ENCODE measurements around the gene DCLK3. TPM values are rescaled to one million over a fixed set of nuclear protein-coding genes. Genes with fewer than 3 reads are reported as not detected.

Gene DCLK3
- total and polyA plus RNA-seq, 2 of the 4 experiments (the other 2 are of a cell fraction), result not detected

DNA sequence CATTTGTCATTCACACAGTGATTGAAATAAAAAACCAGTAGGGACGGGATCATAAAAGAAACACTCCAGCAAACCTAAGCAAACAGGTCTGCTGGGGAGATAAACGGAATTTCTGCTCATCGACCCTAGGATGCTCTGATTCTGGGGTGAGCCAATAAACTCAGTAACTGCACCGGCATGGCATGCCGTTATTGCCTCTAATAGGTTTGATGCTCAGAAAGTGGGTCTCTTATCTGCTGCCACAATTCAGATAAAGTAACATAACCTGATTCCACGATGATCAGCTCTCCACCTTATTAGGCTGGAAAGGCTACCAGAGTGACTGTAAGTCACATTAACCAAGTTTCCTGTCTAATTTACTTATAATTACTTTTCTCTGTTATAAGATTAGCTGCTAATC, 19.6 kb downstream of the DCLK3 start:
- H2AK5ac ChIP-seq (ENCODE audit: low read depth, low read length), result no peak overlapping the region
- no peak overlapping the region for H2BK20ac ChIP-seq (ENCODE audit: low read depth, low read length)
- H3K56ac ChIP-seq (ENCODE audit: extremely low read depth, insufficient read depth, low read length), result no peak overlapping the region
- no peak overlapping the region for H3K4me3 ChIP-seq (ENCODE audit: insufficient read depth, low read depth, low read length)
- H3K9me1 ChIP-seq (ENCODE audit: insufficient read depth, low read length), result no peaks in the 10 kb centered on the region
- H3K9me3 ChIP-seq (ENCODE audit: control insufficient read depth, insufficient read depth, low read length), result no peaks in the 10 kb centered on the region
- H3K27ac ChIP-seq (ENCODE audit: insufficient read depth, low read length), result no peak overlapping the region
- no peak overlapping the region for H3K18ac ChIP-seq (ENCODE audit: low read depth, low read length)
- ATAC-seq (ENCODE audit: low read depth), result no peak
- no peak overlapping the region for H2BK5ac ChIP-seq (ENCODE audit: low read depth, low read length, poor library complexity, severe bottlenecking)
- H3K4me2 ChIP-seq (ENCODE audit: low read depth, low read length), result no peak overlapping the region
- H4K91ac ChIP-seq (ENCODE audit: insufficient read depth, low read depth, low read length), result no peak overlapping the region
- H2AFZ ChIP-seq (replicated peaks; ENCODE audit: low read length, poor library complexity), result no peak overlapping the region
- DNase-seq, result no peak
- H2AK9ac ChIP-seq (replicated peaks; ENCODE audit: low read depth, low read length, poor library complexity), result no peak overlapping the region
- no peaks in the 10 kb centered on the region for H3K36me3 ChIP-seq (ENCODE audit: control insufficient read depth, insufficient read depth, low read length)
- intact Hi-C loops (cut with micrococcal nuclease) (no loop called here), dilution Hi-C loops (cut with HindIII; ENCODE audit: low sequenced_read_pairs, unreplicated experiment) (no loop called here), in situ Hi-C loops (cut with MboI; ENCODE audit: low sequenced_read_pairs) (loop anchor here (25.0 kb wide), 1 partner anchor 468 kb away; no protein-coding TSS in a partner anchor)
- POLR2A ChIA-PET (ENCODE audit: unreplicated experiment), result no interaction called here
- no CpG with 5 or more reads among the region's 6 CpGs for WGBS, 2 experiments (ENCODE audit: extremely low coverage in 2 of 2, insufficient read length in 1 of 2)
- TF ChIP-seq RAD21 (IDR thresholded peaks at IDR 0.05; ENCODE audit: low read length), result no peak
- TF ChIP-seq BHLHE40 (IDR thresholded peaks at IDR 0.05; ENCODE audit: low read depth, low read length), result no peak
- no peak for TF ChIP-seq CHD1 (IDR thresholded peaks at IDR 0.05; ENCODE audit: low read depth, low read length)
- TF ChIP-seq, protein P1, sequence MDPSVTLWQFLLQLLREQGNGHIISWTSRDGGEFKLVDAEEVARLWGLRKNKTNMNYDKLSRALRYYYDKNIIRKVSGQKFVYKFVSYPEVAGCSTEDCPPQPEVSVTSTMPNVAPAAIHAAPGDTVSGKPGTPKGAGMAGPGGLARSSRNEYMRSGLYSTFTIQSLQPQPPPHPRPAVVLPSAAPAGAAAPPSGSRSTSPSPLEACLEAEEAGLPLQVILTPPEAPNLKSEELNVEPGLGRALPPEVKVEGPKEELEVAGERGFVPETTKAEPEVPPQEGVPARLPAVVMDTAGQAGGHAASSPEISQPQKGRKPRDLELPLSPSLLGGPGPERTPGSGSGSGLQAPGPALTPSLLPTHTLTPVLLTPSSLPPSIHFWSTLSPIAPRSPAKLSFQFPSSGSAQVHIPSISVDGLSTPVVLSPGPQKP (IDR thresholded peaks at IDR 0.05; ENCODE audit: borderline replicate concordance, low read depth, low read length), result no peak
- no peak overlapping the region for H2BK120ac ChIP-seq (ENCODE audit: low read depth, low read length)
- no peaks in the 10 kb centered on the region for H3K79me1 ChIP-seq (ENCODE audit: low read depth in 1 of 2, low read length in 2 of 2)
- H4K20me1 ChIP-seq (ENCODE audit: insufficient read depth, low read length), result no peaks in the 10 kb centered on the region
- no peak overlapping the region for H2BK15ac ChIP-seq (ENCODE audit: low read depth, low read length)
- CTCF ChIA-PET, result no interaction called here
- no peak overlapping the region for H3K4ac ChIP-seq (ENCODE audit: low read depth, low read length)
- H3K27me3 ChIP-seq (ENCODE audit: control insufficient read depth, insufficient read depth, low read length), result peaks cover 11% of the 10 kb centered on the region
- no peak overlapping the region for H4K8ac ChIP-seq (ENCODE audit: low read depth in 2 of 2, low read length in 2 of 2)
- H3K23ac ChIP-seq (ENCODE audit: low read depth, low read length), result no peak overlapping the region
- no peaks in the 10 kb centered on the region for H3K4me1 ChIP-seq (ENCODE audit: control insufficient read depth, insufficient read depth, low read length)
- no peak overlapping the region for H3K9ac ChIP-seq (ENCODE audit: low read depth, low read length)
- H3K14ac ChIP-seq (replicated peaks; ENCODE audit: low read depth, low read length), result no peak overlapping the region
- no peak overlapping the region for H4K5ac ChIP-seq (ENCODE audit: low read depth, low read length)
- BruUV-seq (replicated peaks), result no TSS peak
